C1 segment of cervical spinal cord (tissue), 14 donors: ENCODE data around the gene AKR7A2.
A peak's percentile ranks its signal among the peaks of the same experiment; 100 is the strongest.

Experiments
- DNase-seq, 14 donors: peaks; one replicate each; lab custom pipeline; 2025; lab: John Stamatoyannopoulos, UW

The AKR7A2 gene

GRCh38 chr1:19311931-19312781 lies at the start of gene AKR7A2, which contains the start of gene SLC66A1:
AKR7A2 (minus strand) TSS chr1:19312144; CDS start chr1:19312124, 20 bp downstream.
SLC66A1 (plus strand) TSS chr1:19312326; CDS start chr1:19317678, 5,352 bp downstream.
- peak; percentile 32 to 97 (median 88) for DNase-seq

GRCh38 chr1:19360843-19361610 lies 49.1 kb upstream of the AKR7A2 start:
- DNase-seq, result peak in 1 of 14 donors; percentile 26

GRCh38 chr1:19360432-19360831 lies 48.5 kb upstream of the AKR7A2 start:
- DNase-seq, result peak in 1 of 14 donors; percentile 53

- DNase-seq, result peak in 1 of 14 donors; percentile 65
Measured at GRCh38 chr1:19360016-19360415, 48.1 kb upstream of the AKR7A2 start.

GRCh38 chr1:19359357-19359756 lies 47.4 kb upstream of the AKR7A2 start:
- no peak for DNase-seq

- DNase-seq, result no peak
Measured at GRCh38 chr1:19358710-19359109, 46.8 kb upstream of the AKR7A2 start.

- no peak for DNase-seq
Measured at GRCh38 chr1:19357299-19357986, 45.5 kb upstream of the AKR7A2 start.

GRCh38 chr1:19356266-19356665 lies 44.3 kb upstream of the AKR7A2 start:
- no peak for DNase-seq

GRCh38 chr1:19354531-19354981 lies 42.6 kb upstream of the AKR7A2 start:
- no peak for DNase-seq

- no peak for DNase-seq
Measured at GRCh38 chr1:19353596-19353995, 41.7 kb upstream of the AKR7A2 start.

- DNase-seq, result no peak
Measured at GRCh38 chr1:19352839-19353238, 40.9 kb upstream of the AKR7A2 start.

- DNase-seq, result no peak
Measured at GRCh38 chr1:19351873-19352272, 39.9 kb upstream of the AKR7A2 start.

GRCh38 chr1:19350566-19350965 lies 38.6 kb upstream of the AKR7A2 start:
- no peak for DNase-seq

GRCh38 chr1:19349999-19350398 lies 38.1 kb upstream of the AKR7A2 start:
- no peak for DNase-seq

- DNase-seq, result peak in 1 of 14 donors; percentile 58
Measured at GRCh38 chr1:19348441-19349198, 36.7 kb upstream of the AKR7A2 start.

GRCh38 chr1:19347533-19348172 lies 35.7 kb upstream of the AKR7A2 start:
- no peak for DNase-seq

- DNase-seq, result no peak
Measured at GRCh38 chr1:19346026-19346425, 34.1 kb upstream of the AKR7A2 start.

- peak in 8 of 14 donors; percentile 11 to 50 (median 31) for DNase-seq
Measured at GRCh38 chr1:19345391-19345790, 33.4 kb upstream of the AKR7A2 start.

GRCh38 chr1:19344831-19345230 lies 32.9 kb upstream of the AKR7A2 start:
- DNase-seq, result peak in 1 of 14 donors; percentile 47

GRCh38 chr1:19344372-19344810 lies 32.4 kb upstream of the AKR7A2 start:
- DNase-seq, result peak in 10 of 14 donors; percentile 8 to 89 (median 34)
